CD4-positive, alpha-beta T cell treated with Interleukin-1 beta for 1 hour (primary cell): ENCODE measurements around the gene HDAC10.

Experiments used
- DNase-seq, 2 donors: peaks; one replicate each; pipeline ENCODE4 v3.0.0-alpha.2; 2020 to 2022

HDAC10 gene, protein sequence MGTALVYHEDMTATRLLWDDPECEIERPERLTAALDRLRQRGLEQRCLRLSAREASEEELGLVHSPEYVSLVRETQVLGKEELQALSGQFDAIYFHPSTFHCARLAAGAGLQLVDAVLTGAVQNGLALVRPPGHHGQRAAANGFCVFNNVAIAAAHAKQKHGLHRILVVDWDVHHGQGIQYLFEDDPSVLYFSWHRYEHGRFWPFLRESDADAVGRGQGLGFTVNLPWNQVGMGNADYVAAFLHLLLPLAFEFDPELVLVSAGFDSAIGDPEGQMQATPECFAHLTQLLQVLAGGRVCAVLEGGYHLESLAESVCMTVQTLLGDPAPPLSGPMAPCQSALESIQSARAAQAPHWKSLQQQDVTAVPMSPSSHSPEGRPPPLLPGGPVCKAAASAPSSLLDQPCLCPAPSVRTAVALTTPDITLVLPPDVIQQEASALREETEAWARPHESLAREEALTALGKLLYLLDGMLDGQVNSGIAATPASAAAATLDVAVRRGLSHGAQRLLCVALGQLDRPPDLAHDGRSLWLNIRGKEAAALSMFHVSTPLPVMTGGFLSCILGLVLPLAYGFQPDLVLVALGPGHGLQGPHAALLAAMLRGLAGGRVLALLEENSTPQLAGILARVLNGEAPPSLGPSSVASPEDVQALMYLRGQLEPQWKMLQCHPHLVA

DNA sequence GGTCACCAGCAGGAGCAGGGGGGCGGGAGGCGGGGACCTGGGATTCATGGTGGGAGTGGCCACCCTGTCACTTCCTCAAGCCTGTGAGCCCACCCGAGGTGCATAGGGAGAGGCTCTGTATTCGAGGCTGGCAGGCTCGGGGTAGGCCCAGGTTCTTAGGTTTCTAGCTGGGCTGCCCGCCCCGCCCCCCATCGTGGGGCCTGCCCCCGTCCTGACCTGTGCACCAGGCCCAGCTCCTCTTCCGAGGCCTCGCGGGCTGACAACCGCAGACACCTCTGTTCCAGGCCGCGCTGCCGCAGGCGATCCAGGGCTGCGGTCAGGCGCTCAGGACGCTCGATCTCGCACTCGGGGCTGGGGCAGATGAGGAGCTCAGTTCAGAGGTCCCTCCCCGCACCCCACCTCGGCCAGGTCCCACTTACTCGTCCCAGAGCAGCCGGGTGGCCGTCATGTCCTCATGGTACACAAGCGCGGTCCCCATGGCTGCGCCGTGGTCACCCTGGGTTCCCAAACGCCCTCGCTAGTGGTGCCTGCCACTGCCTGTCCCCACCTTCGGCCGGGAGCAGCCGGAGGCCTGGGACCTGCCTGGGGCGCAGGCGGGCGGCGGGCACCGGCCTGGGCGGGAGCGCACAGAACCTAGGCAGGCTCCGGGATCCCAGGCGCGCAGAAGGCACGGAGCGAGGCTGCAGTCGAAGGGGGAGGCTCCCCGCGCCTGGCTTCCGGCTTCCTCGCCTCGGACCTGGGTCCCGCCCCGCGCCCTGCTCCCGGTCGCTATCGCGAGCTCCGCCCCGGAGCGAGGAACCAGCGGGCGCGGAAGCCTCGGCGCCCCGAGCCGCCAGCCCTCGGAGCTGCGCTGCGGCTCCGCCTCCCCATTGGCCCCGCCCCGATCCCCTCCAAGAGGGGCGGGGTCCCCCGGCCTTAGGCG lies at the start of gene HDAC10:
Gene HDAC10 (minus strand): TSS at position 711 of the 922 bp plus-strand sequence. CDS start 233 bp downstream, at position 478.
- peak; percentile 84 to 85 for DNase-seq

DNA sequence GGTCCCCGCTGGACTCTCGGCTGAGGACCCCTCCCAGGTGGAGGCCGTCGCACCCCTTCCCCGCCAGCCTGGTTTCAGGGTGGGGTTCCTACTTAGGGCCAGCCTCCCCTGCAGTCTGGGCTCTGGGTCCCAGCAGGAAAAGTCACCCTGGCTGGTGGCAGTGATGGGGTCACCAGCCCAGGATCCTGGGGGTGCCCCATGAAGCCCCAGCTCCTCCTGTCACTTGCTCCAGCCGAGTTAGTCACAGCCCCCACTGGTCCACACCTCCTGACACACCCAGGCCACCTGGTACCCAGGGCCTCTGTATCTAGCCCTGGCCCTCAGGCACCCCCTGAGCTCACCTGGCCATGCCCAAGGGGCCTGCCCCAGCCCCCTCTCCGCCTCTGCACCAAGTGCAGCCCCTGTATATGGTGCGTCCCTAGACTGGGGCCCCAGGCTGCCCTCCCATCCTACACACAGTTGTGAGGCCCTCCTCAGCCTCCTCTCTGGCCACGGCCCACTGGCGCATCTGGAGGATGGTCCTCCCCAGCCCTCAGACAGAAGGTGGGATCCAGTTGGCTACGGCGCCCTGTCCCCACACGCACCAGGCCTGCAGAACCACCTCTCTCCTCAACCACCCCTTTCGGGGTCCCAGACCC lies 49.7 kb upstream of the HDAC10 start:
- DNase-seq, result no peak

DNA sequence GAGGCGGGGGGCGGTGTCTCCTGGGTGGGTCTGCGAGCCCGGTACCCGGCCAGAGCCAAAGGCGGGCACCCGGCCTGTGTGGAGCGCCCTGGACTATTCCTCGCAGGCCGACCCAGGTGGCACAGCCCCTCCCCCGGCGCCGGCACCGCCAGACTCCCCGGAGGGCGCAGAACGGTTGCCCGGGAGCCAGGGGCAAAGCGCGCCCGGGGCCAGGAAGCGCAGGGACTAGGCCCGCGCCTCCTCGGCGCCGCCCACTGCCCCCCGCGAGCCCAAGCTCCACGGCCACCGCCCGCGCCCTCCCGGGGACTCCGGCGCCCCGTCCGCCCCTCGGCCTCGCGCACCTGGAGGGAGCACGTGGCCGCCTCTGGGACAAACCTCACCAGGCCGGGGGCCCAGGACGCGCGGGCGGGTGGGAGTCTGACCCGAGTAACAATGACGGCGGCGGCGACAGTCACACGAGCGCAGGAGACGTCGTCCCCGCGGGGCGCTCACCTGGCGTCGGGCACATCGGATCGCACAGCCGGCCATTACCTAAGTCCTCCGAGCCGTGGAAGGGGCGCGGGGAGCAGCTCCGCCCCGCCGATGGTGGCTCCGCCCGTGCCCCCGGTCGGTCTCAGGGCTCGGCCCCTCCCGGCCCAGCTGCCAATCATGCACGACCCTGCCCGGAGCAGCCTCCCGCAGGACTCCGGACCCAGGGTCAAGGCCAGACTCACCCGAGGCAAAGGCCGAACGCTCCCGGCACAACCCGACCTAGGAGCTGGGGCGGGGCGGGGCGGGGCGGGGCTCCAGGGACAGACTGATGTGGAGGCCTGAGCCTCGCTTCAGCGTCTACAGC lies 48.9 kb upstream of the HDAC10 start:
- DNase-seq, result no peak

DNA sequence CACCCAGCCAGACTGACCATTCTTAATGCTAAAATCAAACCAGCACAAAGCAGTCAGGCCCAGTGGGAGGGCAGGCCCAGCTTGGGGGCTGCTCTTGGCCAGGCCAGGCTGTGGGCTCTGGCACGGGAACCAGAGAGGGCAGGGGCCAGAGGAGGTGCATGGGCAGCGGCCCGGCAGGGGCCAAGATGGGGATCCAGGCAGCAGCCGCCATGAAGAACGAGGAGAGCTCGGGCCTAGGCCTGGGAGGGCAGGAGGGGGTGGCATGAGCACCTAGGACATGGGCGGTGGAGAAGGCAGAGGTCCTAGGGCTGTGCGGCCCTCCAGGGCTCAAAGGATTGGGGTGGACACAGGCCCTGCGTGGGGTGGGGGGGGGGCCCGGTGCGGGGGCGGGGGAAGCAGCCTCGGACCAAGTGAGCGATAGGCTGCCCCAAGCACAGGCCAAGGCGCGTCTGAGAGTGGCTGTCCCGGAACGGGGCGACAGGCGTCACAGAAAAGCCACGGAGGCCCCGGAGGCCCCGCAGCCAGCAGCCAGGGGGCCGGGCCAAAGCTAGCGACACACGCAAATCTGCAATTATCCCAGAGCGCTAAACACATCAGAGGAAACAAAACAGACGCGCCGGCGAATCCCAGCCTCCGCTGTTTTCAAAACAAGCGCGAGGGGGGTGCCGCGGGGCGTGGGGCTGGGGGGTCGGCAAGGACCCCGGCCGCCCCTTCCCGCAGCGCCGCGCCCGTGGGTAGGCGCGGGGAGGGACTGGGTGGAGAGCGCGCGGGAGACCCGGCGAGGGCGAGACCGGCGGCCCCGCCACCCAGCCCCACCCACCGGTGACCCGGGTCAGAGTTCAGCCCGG lies 48.1 kb upstream of the HDAC10 start:
- peak in 1 of 2 donors; percentile 27 for DNase-seq

DNA sequence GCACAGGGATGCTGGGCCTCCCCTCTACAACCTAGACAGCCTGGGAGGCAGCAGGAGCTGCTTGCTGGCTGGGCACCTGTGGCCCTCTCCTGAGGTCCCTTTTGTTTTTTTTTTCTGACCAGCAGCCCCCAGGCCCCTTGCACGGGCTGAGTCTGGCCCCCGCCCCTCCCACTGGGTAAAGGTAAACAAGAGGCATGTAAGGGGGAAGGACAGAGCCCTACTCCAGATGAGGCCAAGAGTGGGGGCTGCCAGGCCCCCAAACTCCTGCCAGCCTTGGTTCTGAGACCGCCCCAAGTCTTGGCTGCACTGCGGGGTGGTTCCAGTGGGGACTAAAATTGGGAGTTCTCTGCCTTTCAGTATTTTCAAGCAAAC lies 47.2 kb upstream of the HDAC10 start:
- no peak for DNase-seq

DNA sequence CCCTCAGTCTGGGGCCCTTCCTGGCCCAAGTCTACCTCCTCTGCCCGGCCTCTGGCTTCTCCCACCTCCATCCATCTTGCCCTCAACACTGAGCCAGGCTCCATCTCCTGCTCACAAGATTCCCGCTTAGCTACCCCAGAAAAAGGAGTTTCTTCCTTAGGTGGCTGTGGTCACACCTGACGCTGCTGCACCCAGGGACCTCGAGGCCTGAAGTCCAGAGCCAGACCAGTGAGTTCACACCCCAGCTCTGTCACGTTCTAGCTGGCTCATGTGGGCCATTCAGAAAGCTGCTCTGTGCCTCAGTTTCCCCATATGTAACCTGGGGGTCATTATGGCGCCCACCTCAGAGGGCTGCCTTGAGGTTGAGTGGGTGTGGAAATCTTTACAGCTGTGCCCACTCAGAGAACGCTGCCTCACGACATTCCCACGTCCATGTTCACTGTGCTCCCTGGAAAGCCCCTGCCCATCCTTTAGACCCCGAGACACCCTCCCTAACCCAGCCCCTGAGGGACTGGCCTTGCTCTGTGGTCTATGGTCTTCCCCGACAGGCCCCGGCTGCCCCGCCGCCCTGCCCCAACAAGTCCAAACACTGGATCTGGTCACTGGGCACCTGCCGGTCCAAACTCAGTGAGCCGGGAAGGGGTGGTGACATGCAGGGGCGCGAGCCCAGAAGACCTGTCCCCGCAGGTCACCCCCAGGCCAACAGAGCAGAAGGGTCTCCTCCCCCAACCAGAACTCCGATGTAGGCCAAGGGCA lies 46.6 kb upstream of the HDAC10 start:
- no peak for DNase-seq

DNA sequence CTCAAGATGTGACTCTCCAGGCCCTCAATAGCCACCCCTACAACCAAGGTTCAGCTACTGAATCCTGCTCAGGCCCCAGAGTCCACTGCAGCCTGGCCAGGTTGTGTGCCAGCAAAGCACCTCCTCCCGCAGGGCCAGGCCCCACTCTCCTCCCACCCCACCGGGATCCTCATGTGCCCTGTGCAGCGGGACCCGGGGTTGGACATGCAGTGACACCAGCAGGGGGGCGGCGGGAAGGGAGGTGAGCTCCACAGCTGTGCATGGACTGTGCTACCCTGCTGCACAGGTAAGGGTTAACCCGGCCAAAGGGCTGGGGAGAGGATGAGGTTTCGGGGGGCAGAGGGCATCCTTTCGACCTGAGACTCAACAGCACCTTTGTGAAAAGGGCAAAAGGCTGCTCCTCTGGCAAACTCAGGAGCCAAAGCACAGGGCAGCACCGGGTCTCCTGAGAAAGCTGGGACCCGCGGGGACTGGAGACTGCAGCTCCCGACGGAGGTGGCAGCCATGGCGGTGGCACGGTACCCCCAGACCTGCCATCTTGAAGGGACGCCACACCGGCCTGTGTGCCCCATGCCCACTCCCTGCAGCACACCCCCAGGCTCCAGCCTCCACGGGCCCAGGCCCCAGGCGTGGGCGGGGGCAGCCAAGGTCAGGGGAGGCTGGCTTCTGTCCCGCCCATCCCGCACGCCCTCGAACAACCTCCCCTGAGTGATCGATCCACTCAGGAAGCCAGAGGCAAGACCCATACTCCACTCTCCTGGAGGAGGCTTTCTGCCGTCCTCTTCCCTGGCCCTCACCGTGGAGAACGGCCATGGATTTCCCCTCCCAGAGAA lies 45.8 kb upstream of the HDAC10 start:
- no peak for DNase-seq

DNA sequence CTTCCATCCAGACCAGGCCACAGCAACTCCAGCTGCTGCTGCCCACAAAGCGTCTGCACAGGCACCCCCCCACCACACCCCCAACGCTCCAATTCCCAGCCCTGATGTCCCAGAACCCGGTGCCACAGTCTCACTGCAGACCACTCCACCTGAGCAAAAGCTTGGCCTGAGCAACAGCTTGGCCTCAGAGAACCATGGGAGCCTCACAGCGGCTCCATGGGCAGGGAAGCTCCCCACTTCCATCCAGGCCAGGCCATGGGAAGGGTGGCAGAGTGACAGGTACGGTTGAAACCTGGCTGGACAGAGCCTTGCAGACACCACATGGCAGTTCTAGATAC lies 43.2 kb upstream of the HDAC10 start:
- no peak for DNase-seq

DNA sequence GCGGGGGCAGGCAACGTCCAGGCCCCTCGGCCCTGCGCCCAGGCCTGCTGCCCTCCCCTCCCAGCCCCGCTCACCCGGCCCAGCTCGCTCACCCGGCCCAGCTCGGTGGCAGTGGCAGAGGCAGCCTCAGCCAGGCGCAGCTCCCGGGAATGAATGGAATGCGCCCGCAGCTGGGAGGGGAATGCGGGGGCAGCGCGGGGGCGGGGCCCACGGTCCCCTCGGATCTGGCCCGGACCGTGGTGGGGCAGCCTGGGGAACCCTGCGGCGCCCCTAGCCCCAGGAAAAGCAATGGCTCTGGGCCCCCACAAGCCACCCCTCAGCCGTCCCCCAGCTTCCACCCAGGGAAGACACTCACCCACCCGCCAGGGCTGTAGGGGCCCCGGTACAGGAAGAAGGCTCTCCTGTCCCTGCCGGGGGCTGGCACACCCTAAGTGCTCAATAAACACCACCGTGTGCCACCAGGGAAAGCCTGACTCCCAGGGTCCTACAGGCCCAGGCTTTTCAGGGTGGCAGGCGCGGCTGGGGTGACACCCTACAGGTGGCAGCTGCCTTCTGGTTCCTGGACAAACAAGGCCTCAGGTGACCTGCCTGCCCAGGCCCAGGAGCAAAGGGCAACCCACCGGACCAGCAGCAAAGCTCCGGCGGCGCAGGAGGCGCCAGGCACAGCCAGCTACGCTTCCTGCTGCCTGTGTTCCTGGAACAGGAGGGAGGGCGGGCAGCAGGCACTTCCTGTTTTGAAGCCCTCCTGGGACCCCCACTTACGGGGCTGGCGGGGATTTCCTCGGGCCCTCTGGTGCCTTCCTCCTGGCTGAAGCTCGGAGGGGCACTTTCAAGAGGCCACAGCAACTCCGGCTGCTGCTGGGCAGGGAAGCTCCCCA lies 42.6 kb upstream of the HDAC10 start:
- DNase-seq, result peak in 1 of 2 donors; percentile 17

DNA sequence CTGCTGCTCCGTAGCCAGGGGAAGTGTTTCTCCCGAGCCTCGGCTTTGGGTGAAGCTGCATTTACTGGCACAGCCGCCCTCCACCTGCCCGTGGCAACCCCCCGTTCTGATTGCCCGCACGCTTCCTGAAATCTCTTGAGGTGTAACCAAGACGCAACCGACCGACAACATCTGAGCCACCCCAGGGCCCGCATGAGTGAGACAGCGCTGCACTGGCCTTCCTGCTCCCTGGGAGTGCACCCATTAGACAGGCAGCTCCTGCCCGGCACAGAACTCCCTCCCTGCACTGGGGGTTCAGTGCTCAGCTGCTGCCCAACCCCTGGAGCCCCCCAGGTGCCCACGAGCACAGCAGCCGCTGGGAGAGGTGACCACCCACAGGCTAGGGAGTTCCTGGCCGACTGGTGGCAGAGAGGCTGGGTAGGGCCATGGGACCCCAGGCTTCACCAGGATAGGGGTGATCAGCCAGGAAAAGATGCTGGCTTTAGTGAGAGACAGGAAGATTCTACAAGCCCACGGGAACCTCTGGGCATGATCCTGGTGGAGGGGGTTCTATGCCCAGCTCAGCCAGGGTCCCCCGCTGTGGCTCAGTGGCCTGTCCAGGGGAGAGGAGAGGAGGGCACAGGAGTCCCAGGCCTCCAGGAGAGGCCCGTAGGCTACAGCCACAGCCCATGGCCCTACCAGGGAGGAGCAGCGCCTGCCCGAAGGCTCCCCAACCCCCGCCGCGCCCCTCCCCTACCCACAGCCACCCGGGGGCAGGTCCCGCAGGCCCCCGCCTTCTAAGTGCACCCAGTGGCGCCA lies 41.8 kb upstream of the HDAC10 start:
- DNase-seq, result peak in 1 of 2 donors; percentile 51

DNA sequence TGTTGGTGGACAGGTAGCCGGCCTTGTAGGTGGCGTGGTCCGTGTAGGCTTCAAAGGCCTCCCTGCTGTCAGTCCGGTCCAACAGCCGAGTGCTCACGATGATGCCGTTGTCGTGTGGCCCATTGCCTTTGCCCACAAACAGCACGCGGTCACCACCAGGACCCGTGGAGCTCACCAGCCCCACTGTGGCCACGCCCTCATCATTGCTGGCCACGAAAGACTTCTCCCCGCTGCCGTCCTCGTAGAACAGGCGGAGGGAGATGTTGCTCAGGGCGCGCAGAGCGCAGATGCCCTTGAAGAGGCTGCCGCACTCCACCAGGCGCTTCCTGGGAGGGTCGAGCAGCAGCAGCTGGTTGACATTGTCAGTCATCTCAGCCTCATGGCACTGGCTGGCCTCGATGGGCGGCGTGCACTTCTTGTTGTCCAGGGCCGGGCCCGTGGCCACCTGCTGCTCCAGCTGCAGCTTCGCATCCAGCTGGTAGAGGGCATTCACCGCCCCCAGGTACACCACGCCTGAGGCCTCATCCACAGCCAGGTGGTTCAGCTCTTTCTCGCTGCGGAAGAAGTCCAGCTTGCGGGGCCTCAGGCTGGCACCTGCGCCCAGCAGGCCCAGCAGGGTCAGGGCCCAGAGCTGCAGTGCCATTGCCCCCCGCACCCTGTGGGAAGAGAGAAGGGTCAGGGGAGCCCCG lies 39.0 kb upstream of the HDAC10 start:
- DNase-seq, result no peak

DNA sequence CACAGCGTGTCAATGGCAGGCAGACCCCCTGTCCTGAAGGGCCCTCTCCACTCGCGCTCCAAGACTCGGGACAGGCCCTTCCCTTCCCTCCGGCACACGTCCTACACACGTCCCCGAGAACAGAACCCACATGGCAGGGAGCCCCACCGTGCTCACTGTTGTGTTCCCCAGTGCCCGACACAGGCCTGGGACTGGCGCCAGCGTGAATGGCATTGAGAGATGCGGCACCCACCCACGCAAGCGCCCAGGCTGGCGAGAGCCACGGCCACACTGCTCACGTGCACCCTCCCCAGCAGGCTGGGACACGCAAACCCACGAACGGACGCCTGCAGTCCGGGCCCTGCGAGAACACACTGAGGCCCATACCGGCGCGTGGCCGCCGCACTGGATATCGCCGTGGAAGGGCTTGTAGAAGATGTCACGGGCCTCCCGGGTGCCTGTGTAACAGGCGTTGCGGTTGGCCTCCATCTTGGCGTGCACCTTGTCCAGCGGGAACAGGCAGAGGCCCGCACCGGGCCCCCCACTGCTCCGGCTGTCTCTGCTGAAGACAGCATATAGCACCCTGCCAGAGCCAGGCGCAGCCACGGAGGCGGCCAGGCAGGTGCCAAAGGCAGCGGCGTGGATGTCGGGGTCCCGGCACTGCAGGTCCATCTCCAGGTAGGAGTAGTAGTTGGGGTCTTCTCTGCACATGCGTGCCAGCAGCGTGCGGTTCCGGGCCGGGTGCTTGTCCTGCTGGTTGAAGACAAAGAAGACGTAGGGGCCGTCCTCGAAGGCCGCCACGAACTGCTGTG lies 38.3 kb upstream of the HDAC10 start:
- no peak for DNase-seq

DNA sequence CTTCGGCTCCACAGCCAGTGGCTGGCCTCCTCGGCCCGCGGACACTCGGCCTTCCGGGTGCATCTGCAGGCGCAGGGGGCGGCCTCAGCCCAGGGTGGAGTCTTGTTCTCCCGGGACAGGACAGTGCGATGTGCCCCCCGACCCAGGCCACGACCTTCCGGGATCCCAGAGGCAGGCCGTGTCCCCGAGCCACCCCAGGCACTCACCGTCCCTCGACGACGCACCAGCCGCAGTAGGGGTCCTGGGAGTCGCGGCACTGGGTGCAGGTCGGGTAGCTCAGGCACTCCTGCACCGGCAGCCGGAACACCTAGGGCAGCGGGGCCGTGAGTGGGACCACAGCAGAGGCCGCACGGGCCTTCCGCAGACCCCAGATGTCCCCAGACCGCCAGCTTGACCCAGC lies 36.7 kb upstream of the HDAC10 start:
- no peak for DNase-seq

DNA sequence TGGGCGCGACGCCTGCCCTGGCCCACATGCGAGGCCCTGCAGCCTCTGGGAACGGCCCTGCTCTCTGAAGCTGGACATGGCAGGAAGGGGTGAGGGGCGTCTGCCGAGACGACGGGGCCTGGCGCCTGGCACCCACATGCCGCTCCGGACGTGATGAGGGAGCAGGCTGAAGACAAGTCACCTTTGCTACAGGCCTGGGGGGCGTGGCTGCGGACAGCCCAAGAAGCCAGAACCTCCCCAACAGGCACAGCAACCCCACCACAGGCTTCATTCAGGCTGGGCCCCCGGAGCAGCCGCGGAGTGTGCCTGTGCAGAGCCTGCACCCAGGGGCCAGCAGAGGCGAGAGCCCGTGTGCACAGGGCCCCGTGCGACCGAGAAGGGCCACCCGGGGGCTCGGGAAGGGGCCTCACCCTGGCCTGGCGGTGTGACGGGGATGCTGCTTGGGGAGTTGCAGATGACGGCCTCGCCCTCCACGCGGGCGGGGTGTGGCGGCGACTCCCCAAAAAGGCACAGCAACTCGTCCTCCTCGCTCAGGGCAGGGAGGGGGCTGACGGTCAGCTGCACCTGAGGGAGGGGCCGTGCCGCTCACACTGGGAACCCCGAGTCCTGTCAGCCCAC lies 35.7 kb upstream of the HDAC10 start:
- no peak for DNase-seq

DNA sequence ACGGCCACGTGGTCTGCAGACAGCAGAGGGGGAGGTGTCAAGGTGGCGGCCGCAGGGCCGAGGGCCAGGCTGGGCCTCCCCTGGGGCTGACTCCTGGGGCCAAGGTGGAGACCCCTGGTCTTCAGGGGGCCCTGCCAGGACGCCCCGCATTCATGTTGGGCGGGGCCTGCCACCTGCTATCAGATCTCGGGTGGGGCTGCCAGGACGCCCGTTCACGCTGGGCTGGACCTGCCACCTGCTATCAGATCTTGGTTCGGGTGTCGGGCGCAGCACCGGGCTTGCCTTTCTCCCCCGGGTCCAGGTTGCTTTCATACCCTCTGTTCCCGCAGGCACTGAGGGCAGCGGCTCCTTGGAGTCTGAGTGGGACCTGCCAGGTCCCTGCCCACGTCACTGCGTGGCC lies 35.2 kb upstream of the HDAC10 start:
- no peak for DNase-seq
